HG03575 (cell line): ENCODE results near the gene TSPAN33.
"Not testable (repeated sequence)": the region's sequence is repeated elsewhere in the genome, so short reads cannot be mapped to it uniquely, and the experiment has no call there.

Source experiments
- ATAC-seq: cut with Tn5 transposase; IDR thresholded peaks from one replicate; pipeline ENCODE4 v1.9.1; 2021; ENCODE audit not compliant: unreplicated experiment, insufficient number of reproducible peaks, low FRiP score; ENCODE audit errors: extremely low read depth

Gene TSPAN33

GRCh38 chr7:129168231-129169021 is 23.9 kb downstream of the TSPAN33 start:
- ATAC-seq = no peak

DNA sequence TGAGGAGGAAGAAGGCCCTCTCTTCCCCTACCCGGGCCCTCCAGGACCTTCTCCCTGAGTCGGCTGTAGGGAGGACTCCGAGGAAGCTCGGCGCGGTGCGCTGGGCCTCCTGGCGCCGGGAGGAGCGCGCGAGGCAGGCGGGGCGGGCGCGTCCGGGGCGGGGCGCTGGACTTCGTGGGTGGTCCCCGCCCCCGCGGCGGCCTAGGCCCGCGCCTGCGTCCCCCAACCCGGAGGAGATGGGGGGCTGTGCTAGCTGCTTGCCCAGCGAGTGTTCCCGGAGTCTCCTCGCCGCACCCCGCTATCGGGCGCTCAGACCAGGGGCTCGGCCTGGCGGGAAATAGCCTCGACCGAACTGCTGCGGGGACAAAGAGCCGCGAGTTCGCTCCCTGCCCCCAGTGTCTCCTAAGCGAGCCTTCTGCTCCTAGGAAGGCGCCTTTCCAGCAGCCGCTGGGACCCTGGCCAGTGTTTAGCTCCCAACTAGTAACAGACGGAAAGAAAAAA is 24.7 kb downstream of the TSPAN33 start:
- ATAC-seq = no peak

DNA sequence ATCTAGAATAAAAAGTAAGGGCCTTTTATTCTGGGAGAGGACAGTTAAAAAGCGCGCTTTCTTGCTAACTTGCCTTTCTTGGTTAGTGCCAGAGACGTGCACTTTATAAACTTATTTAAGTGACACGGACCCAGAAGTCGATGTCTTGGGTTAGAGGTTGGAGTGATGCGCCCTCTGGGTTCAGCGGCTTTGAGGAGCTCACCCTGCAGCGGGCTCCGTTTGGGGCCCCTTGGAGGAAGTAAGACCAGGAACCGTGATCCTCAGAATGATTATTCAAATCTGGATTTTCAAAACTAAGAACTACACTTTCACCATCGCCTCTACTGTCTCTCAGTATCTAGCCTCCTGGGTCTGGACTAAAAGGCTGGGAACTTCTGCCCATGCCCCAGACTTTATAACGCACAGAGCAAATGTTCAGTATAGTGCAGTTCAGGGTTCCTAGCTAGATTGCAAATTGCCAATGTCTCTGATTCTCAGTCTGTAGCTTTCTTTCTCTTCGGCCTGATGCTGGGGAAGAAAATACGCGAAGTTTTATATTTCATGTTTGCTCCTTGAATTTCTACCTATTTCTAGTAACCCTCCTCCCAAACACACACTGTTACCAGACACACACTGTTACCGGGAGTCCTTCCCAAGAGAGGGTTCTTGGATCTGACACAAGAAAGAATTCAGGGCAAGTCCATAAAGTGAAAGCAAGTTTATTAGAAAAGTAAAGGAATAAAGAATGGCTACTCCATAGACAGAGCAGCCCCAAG is 25.4 kb downstream of the TSPAN33 start:
- ATAC-seq = no peak

DNA sequence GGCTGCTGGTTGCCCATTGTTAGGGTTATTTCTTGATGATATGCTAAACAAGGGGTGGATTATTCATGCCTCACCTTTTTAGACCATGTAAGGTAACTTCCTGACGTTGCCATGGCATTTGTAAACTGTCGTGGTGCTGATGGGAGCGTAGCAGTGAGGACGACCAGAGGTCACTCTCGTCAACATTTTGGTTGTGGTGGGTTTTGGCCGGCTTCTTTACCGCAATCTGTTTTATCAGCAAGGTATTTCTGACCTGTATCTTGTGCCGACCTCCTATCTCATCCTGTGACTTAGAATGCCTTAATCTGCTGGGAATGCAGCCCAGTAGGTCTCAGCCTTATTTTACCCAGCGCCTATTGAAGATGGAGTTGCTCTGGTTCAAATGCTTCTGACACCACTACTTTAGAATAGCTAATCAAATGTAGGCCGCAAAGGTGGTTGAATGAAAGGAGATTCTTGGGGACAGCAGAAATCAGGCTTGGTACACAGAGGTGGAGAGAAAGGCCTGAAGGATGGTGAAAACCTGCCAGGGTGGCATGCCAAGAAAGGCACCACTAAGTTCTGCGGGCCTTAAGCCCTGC is 26.0 kb downstream of the TSPAN33 start:
- no peak for ATAC-seq

DNA sequence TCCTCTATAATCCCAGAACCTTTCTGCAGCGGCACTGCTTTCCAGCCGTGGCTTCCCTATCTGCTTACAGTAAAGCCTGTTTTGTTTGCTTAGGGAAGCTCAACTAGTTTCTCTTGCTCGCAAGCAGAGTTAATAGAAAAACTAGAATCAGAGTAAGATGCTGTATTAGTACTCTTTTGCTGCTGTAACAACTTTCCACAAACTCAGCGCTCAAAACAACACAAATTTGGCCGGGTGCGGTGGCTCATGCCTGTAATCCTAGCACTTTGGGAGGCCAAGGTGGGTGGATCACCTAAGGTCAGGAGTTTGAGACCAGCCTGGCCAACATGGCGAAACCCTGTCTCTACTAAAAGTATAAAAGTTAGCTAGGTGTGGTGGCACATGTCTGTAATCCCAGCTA is 29.4 kb downstream of the TSPAN33 start:
- ATAC-seq = not testable (repeated sequence)

- ATAC-seq = no peak
Measured at GRCh38 chr7:129176916-129177710, 32.6 kb downstream of the TSPAN33 start.

- no peak for ATAC-seq
Measured at GRCh38 chr7:129184981-129185670, 40.6 kb downstream of the TSPAN33 start.

GRCh38 chr7:129186749-129187260 is 42.3 kb downstream of the TSPAN33 start:
- no peak for ATAC-seq

- no peak for ATAC-seq
Measured at GRCh38 chr7:129187681-129188371, 43.3 kb downstream of the TSPAN33 start.

- ATAC-seq = no peak
Measured at GRCh38 chr7:129188372-129188891, 43.9 kb downstream of the TSPAN33 start, which contains the start of gene SMO. Gene SMO (plus strand): TSS chr7:129188633. CDS start chr7:129189152, 519 bp downstream.

- no peak for ATAC-seq
Measured at GRCh38 chr7:129188892-129189660, 44.6 kb downstream of the TSPAN33 start.

DNA sequence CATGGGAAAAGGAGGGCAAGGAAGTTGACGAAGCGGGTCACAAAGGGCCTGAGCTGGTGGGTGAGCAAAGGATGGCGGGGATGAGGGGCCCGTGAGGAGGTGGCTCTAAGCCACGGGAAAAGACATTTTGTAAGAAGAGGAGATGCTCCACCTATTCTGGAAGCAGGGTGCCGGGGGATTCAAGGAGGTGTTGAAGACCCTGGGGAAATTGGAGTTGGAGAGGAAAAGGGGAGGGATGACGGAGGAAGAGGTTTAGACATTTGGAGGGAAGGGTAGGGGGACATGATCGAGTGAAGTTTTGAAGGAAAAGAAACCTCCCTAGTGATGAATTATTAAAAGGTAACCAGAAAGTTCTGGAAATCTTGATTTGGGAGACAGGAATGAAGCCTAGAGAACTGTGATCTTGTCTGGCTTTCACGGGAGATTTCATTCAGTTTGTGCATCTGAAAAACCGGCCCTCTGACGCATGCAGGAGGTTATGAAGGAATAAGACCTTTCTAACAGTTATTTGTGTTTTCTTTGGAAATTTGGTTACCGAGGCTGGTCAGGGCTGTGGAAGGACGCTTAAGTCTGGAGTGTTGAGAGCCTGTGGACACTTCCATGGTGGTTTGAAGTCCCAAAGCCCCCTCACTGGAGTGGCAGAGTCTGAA is 45.3 kb downstream of the TSPAN33 start:
- ATAC-seq = no peak

DNA sequence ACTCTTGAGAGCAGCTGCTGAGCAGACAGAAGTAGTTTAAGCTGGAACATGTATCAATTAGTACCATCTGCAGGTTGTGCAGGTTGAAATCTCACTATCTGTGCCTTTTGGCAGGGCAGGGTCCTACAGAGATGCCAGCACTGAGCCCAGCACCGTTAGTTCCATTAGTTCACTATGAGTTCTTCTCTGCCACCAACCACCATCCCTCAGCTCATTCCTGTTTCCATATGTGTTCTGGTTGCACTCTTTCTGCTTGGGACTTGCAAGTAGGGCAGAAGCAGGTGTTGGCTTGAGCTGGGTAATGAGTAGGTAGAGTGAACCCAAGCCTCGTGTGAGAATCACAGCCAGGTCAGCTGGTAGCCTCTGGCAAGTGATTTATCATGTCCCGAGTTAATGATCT is 46.8 kb downstream of the TSPAN33 start:
- ATAC-seq = no peak

GRCh38 chr7:129193892-129194291 is 49.4 kb downstream of the TSPAN33 start:
- ATAC-seq = no peak

GRCh38 chr7:129197771-129198170 is 53.3 kb downstream of the TSPAN33 start:
- no peak for ATAC-seq

- ATAC-seq = no peak
Measured at GRCh38 chr7:129199406-129199805, 54.9 kb downstream of the TSPAN33 start.
